Uterus (tissue), 2 donors: ENCODE data around the gene C9orf152.

Experiments
- CTCF ChIP-seq, 4 experiments: fragments of 200-600 bp in 2 of 4; fragments of 450-650 bp in 2 of 4; sonication (generic) in 2 of 4; IDR thresholded peaks; one replicate each; pipeline ENCODE4 v1.5.1; 2016 to 2019; ENCODE audit warnings: antibody characterized with exemption in 4 of 4, mild to moderate bottlenecking in 2 of 4, moderate library complexity in 1 of 4
- POLR2A ChIP-seq, 2 donors: fragments of 450-650 bp; IDR thresholded peaks; one replicate each; pipeline ENCODE4 v1.6.1; 2016; ENCODE audit warnings: antibody characterized with exemption in 2 of 2, mild to moderate bottlenecking in 1 of 2, moderate library complexity in 1 of 2

GRCh38 chr9:110178281-110178680 lies 29.7 kb downstream of the C9orf152 start:
- no peak for TF ChIP-seq POLR2A (IDR thresholded peaks at IDR 0.05)
- no peak for TF ChIP-seq CTCF (IDR thresholded peaks at IDR 0.05)
